GM13977 (cell line): Measurements from ENCODE around the gene CEP55.

Experiments used
- DNase-seq: peaks from one replicate; pipeline ENCODE4 v3.0.0; 2012; ENCODE audit warnings: low spot score
- in situ Hi-C: fragments of 300-500 bp; cut with MboI; formaldehyde crosslinking; loops from one replicate; pipeline ENCODE4 v1.12.0; 2022; ENCODE audit warnings: low sequenced_read_pairs, low pct_unique_long_range_greater_than_20kb, mixed read lengths, inconsistent platforms; ENCODE audit not compliant: unreplicated experiment
- TF ChIP-seq, protein P1 (sequence below): IDR thresholded peaks from 2 replicates; pipeline ENCODE4 v1.5.1; 2012; ENCODE audit warnings: mild to moderate bottlenecking, control low read depth; ENCODE audit not compliant: insufficient read depth; ENCODE audit errors: extremely low read depth, missing control alignments

CEP55 gene

DNA sequence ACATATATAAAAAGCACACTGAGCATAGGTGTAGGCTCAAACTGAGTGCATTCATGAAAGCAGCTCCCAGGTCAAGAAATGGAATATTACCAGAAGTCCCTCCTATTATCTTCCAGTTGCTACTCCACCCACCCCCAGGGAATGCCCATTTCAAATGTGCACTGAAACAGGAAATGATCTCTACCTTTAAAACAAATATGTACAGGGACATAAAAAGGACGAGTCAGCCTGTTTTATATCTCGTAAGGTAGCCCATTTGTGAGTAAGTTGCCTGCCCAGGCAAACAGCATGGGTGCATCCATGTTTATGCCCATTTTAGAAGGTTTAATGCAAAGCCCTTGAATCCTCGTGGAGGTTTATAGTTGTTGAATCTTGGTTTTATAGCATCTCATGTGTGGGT is 80.5 kb downstream of the CEP55 start:
- in situ Hi-C loops: no loop called here
- no peak for DNase-seq
- TF ChIP-seq, protein P1, sequence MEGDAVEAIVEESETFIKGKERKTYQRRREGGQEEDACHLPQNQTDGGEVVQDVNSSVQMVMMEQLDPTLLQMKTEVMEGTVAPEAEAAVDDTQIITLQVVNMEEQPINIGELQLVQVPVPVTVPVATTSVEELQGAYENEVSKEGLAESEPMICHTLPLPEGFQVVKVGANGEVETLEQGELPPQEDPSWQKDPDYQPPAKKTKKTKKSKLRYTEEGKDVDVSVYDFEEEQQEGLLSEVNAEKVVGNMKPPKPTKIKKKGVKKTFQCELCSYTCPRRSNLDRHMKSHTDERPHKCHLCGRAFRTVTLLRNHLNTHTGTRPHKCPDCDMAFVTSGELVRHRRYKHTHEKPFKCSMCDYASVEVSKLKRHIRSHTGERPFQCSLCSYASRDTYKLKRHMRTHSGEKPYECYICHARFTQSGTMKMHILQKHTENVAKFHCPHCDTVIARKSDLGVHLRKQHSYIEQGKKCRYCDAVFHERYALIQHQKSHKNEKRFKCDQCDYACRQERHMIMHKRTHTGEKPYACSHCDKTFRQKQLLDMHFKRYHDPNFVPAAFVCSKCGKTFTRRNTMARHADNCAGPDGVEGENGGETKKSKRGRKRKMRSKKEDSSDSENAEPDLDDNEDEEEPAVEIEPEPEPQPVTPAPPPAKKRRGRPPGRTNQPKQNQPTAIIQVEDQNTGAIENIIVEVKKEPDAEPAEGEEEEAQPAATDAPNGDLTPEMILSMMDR: no peak

DNA sequence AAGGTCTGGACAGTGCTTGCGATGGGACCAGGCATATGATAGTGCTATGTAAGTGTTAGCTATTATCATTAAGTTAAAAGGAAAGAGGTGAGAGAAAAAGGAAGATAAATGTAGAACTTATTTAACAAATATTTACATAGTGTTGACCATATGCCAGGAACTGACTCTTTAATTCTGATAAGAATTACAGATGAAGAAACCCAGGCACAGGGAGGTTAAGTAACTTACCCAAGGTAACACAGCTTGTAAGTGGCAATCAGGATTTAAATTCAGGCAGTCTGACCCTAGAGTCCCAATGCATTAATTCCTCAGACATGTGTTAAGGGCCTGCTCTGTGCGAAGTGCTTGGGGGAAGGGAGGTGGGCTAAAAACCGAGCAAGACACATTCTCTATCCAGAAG is 81.2 kb downstream of the CEP55 start:
- no peak for DNase-seq
- in situ Hi-C loops: no loop called here
- TF ChIP-seq, protein P1: no peak
